ENCODE measurements around the gene ZFYVE27.

Gene ZFYVE27

DNA sequence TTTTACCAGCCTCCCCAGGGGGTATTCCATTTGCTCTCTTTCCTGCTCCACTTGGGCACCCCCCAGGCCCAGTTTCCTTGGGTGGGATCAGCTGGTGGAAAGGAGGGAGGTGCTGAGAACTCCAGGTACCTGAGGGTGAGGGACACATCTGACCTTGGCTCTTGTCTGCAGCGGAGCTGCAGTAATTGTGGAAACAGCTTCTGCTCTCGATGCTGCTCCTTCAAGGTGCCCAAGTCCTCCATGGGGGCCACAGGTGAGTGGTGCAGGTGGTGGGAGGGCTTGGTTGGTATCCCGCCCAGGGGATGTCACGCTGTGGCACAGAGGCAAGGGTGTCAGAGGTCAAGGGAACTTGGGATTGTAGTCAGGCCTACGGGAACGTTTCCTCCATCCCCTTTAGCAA, 20.5 kb downstream of the ZFYVE27 start:
- no peak for DNase-seq
- H3K9me3 Mint-ChIP-seq: no peaks in the 10 kb centered on the region
- H3K4me3 Mint-ChIP-seq: no peak overlapping the region
- no peaks in the 10 kb centered on the region for H3K27me3 Mint-ChIP-seq
- H3K27ac Mint-ChIP-seq: no peak overlapping the region
- no peaks in the 10 kb centered on the region for H3K4me1 Mint-ChIP-seq
- no peak for ATAC-seq

DNA sequence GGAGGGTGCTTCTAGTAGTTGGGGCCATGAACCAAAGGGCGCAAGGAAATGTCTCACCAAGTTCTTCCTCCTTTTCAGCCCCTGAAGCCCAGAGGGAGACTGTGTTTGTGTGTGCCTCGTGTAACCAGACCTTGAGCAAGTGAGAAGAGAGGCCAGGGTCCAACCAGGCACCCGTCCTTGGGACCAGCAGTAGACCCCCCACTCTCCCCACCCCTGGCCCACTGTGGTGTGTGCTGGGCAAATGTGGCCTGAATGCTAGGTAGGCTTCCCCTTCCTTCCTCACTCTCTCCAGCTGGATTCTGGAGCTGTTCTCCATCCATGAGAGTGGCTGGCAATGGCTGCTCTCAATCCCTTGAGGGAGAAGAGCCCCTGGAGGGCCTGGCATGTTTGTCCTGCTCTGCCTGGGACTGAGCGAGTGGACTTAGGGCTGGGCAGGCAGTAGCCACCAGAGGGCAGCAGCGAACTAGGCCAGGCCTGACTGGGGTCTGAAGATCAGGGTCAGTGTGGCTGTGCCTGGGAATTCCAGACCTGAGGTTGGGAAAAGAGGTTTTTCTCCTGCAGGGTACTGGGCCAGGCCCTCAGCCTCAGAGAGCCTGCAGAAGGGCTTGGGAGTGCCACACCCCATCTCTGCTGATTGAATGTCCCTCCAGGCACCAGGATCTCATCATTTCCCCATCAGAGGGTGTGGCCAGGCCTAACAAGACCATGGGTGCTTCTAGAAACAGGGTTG, 22.4 kb downstream of the ZFYVE27 start:
- no peaks in the 10 kb centered on the region for H3K27me3 Mint-ChIP-seq
- peak; percentile 42 to 45 for DNase-seq
- H3K27ac Mint-ChIP-seq: no peak overlapping the region
- no peaks in the 10 kb centered on the region for H3K9me3 Mint-ChIP-seq
- H3K4me1 Mint-ChIP-seq: peaks cover 2% of the 10 kb centered on the region
- peak; percentile 72 for ATAC-seq
- H3K4me3 Mint-ChIP-seq: no peak overlapping the region

- ATAC-seq (no peak), DNase-seq (no peak)
- H3K27me3 Mint-ChIP-seq: no peaks in the 10 kb centered on the region
- no peak overlapping the region for H3K4me3 Mint-ChIP-seq
- H3K4me1 Mint-ChIP-seq: peaks cover 7% of the 10 kb centered on the region
- peak overlapping the region in 1 of 2 donors; percentile 57 for H3K27ac Mint-ChIP-seq
- H3K9me3 Mint-ChIP-seq: no peaks in the 10 kb centered on the region
These were observed 23.0 kb downstream of the ZFYVE27 start for GRCh38 chr10:97759946-97760345.

DNA sequence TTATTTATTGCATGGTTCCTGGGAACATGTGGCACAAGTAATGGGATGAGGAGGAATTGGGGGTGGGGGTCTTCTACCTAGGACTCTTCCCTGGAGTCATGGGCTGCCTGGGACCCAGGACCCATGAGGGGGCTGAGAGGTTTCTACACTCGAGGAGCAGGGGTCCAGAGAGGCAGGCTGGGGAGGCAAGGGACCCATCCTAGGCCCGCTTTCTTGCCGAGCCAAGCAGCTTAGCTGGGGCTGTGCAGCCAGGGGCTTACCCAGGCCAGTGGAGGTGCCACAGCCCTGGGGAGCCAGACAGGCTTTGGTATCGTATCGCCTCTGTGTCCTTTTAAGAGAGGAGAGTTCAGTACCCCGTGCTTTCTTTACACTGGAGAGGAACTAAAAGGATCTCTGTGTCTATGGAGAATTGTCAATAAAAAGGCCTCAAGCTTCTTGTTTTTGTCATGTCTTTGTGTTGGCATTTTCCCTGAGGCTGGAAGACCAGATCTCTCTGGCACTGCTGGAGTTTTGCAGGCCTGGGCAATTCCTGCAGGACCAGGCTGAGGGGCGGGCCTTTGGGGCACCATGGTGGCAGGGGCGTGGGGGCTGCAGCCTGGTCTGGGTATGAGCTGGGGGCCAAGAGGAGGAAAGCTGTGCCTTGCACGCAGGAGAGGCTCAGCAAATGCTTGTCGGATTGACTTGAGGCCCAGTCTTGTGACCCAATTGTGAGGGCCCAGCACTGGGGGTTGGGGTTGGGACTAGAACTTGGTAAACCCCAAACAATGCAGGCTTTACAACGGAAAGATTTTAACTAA, 23.7 kb downstream of the ZFYVE27 start:
- DNase-seq: no peak
- peak overlapping the region in 1 of 2 donors; percentile 57 for H3K27ac Mint-ChIP-seq
- H3K4me3 Mint-ChIP-seq: no peak overlapping the region
- H3K27me3 Mint-ChIP-seq: no peaks in the 10 kb centered on the region
- ATAC-seq: no peak
- peaks cover 7% of the 10 kb centered on the region for H3K4me1 Mint-ChIP-seq
- H3K9me3 Mint-ChIP-seq: no peaks in the 10 kb centered on the region

GRCh38 chr10:97761331-97761865, 24.5 kb downstream of the ZFYVE27 start:
- Mint-ChIP-seq H3K4me3 (no peak overlapping the region), H3K9me3 (no peaks in the 10 kb centered on the region), H3K4me1 (peaks cover 7% of the 10 kb centered on the region), H3K27me3 (no peaks in the 10 kb centered on the region), H3K27ac (peak overlapping the region in 1 of 2 donors; percentile 68)
- DNase-seq (no peak), ATAC-seq (no peak)

- no peak for ATAC-seq
- peaks cover 7% of the 10 kb centered on the region for H3K4me1 Mint-ChIP-seq
- no peaks in the 10 kb centered on the region for H3K27me3 Mint-ChIP-seq
- H3K9me3 Mint-ChIP-seq: no peaks in the 10 kb centered on the region
- no peak for DNase-seq
- no peak overlapping the region for H3K27ac Mint-ChIP-seq
- no peak overlapping the region for H3K4me3 Mint-ChIP-seq
These were observed 25.1 kb downstream of the ZFYVE27 start for GRCh38 chr10:97762056-97762455.

GRCh38 chr10:97762816-97763215, 25.9 kb downstream of the ZFYVE27 start:
- no peak for DNase-seq
- peaks cover 7% of the 10 kb centered on the region for H3K4me1 Mint-ChIP-seq
- H3K9me3 Mint-ChIP-seq: no peaks in the 10 kb centered on the region
- no peak overlapping the region for H3K27ac Mint-ChIP-seq
- no peak for ATAC-seq
- H3K4me3 Mint-ChIP-seq: no peak overlapping the region
- no peaks in the 10 kb centered on the region for H3K27me3 Mint-ChIP-seq

DNA sequence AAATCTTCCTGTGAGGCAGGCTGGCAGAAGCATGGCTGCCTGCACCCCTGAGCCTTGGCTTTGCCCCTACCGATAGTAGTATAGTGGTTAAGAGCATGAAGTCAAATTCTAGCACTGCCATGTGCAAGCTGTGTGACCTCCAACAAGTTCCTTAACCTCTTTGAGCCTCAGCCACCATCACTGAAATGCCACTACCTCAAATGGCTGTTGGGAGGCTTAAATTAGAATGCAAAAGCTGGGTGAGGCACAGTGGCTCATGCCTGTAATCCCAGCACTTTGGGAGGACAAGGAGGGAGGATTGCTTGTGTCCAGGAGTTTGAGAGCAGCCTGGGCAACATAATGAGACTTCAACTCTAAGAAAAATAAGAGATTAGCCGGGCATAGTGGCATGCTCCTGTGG, 26.5 kb downstream of the ZFYVE27 start:
- ATAC-seq (no peak), DNase-seq (no peak)
- Mint-ChIP-seq H3K9me3 (no peaks in the 10 kb centered on the region), H3K27me3 (no peaks in the 10 kb centered on the region), H3K4me1 (peaks cover 7% of the 10 kb centered on the region), H3K27ac (no peak overlapping the region), H3K4me3 (no peak overlapping the region)

- H3K27ac Mint-ChIP-seq: no peak overlapping the region
These were observed 27.0 kb downstream of the ZFYVE27 start for GRCh38 chr10:97763947-97764346.

DNA sequence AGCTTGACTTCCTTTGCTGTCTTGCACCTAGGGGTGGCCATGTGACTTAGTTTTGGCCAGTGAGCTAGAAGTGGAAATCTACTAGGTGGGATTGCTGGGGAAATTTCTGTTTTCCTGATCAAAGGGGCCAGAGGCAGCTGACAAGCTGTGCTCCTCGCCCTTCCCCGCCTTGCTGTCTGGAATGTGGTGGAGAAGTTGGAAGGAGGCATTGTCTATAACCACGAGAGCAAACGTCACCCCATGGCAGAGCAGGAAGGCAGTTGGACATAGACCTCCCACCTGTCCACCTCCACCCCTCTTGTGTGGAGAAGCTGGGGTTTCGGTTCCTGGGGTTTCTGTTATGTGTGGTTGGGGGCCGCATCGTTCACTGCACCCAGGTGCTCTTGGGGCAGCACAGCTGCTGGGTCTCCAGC, 27.6 kb downstream of the ZFYVE27 start:
- Mint-ChIP-seq H3K27me3 (no peaks in the 10 kb centered on the region), H3K4me3 (no peak overlapping the region), H3K4me1 (peaks cover 7% of the 10 kb centered on the region), H3K27ac (peak overlapping the region in 1 of 2 donors; percentile 29), H3K9me3 (no peaks in the 10 kb centered on the region)
- no peak for DNase-seq
- ATAC-seq: no peak

More at GRCh38 chr10:97763947-97764346, 27.0 kb downstream of the ZFYVE27 start:
- DNase-seq: no peak
- H3K9me3 Mint-ChIP-seq: no peaks in the 10 kb centered on the region
- ATAC-seq: no peak
- H3K4me3 Mint-ChIP-seq: no peak overlapping the region
- peaks cover 7% of the 10 kb centered on the region for H3K4me1 Mint-ChIP-seq
- H3K27me3 Mint-ChIP-seq: no peaks in the 10 kb centered on the region

DNA sequence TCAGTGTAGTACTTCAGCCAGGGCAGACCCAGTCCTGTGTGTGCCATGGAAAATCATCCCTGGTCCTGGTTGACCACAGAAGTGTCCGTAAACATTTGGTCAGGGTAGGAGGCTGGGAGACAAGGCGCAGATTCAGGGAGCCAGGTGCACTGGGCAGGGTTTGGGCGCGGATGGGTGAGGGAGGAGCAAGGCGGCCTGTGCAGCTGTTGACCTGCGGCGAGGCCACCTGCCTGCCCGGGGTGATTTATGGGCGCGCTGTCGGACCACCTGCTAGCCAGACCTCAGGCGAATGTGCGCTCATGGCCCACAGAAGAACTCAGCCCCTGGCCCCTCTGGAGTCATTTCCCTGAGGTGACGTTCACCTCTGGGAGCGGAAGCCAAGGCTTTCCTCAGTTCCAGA, 28.3 kb downstream of the ZFYVE27 start:
- ATAC-seq (no peak), DNase-seq (no peak)
- Mint-ChIP-seq H3K27me3 (peaks cover 4% of the 10 kb centered on the region), H3K4me1 (peaks cover 10% of the 10 kb centered on the region), H3K4me3 (no peak overlapping the region), H3K27ac (no peak overlapping the region), H3K9me3 (no peaks in the 10 kb centered on the region)

DNA sequence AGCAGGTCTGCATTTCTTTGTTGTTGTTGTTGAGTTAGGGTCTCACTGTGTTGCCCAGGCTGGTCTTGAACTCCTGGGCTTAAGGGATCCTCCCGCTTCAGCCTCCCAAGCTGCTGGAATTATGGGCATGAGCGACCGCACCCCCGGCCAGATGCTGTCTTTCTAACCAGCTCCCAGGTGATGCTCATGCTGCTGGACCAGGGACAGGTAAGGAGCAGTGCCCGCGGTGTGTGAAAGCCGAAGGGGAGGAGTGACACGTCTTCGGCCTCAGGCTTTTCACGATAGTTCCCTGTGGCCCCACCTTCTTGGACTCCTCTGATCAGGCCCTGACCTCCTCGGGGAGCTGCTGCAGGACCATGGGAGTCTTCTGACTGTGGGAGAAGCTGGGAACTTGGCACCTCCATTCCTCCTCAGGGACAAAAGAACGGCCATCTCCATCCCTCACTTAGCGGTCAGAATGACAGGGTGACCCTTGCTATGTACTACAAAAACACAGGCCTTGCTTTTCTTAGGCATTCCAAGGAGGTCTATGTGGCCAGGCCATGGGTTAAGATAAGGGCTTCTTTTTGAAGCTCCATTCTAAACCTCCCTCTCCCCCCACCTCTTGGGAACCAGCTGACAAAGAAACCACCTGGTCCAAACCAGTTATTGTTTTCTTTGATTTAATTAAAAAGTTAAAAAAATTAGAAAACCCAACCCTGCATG, 29.3 kb downstream of the ZFYVE27 start:
- Mint-ChIP-seq H3K27me3 (peaks cover 15% of the 10 kb centered on the region), H3K27ac (no peak overlapping the region), H3K9me3 (no peaks in the 10 kb centered on the region), H3K4me1 (peaks cover 21% of the 10 kb centered on the region), H3K4me3 (no peak overlapping the region)
- ATAC-seq: no peak
- DNase-seq: no peak

DNA sequence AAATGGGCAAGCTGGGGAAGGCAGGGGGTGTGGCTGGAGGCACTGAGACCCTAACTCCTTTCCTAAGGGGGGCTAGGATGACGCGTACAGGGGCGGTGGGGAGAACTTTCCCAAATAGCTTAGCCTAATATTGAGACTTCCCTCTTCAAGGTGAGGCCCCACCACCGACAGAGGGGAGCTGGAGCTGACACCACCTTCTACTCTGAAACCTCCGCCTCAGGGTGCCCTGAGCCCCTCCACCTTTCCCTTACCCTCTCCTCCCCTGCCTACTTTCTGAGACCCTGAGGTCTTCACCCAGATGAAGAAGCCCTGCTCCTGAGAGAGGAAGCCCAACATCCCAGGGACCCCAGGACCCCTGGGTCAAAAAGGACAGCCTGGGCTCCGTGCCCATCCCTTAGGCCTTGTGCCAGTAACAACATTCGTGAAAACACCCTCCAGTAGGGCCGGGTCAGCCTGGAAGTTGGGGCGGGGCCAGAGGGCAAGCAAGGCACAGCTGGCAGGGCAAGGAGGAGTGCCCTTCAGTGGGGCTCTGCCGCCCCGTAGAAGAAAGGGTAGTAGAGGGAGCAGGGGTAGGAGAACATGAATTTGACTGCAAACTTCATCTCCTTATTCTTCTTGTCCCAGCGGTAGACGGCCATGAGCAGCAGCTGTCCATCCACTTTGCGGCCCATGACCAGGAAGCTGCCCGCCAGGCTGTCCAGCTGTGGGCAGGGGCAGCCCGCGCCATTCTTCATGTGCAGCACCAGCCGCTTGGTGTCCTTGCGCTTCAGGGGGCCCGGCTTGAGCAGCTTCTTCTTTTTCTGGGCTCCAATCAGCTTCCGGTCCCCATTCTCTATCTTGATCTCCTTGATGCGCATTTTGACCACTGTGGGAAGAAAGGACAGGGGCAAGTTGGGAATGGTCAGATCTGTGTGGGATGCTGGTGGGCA, 30.3 kb downstream of the ZFYVE27 start:
- Mint-ChIP-seq H3K27me3 (peaks cover 25% of the 10 kb centered on the region), H3K27ac (no peak overlapping the region), H3K4me3 (no peak overlapping the region), H3K9me3 (no peaks in the 10 kb centered on the region), H3K4me1 (peaks cover 28% of the 10 kb centered on the region)
- no peak for ATAC-seq
- no peak for DNase-seq

- Mint-ChIP-seq H3K27ac (peak overlapping the region in 1 of 2 donors; percentile 28), H3K4me3 (no peak overlapping the region), H3K27me3 (peaks cover 38% of the 10 kb centered on the region), H3K4me1 (peaks cover 30% of the 10 kb centered on the region), H3K9me3 (no peaks in the 10 kb centered on the region)
- DNase-seq (no peak), ATAC-seq (no peak)
These were observed 31.7 kb downstream of the ZFYVE27 start for GRCh38 chr10:97768322-97769315.

Measured in stimulated activated naive CD8-positive, alpha-beta T cell treated with anti-CD3 and anti-CD28 coated beads, Interleukin-15, amount 100 ng/mL, for 72 hours (primary cell).